ENCODE measurements around the gene PTPRR. TPM values are rescaled to one million over a fixed set of nuclear protein-coding genes. Genes with fewer than 3 reads are reported as not detected.

The PTPRR gene
- total RNA-seq, 1 donor from 2014 or later: not detected

GRCh38 chr12:70843363-70843762 is 77.2 kb downstream of the PTPRR start:
- H3K9me3 Mint-ChIP-seq (ENCODE audit: low read depth): no peaks in the 10 kb centered on the region
- no peaks in the 10 kb centered on the region for H3K36me3 Mint-ChIP-seq (ENCODE audit: low read depth)
- H3K27me3 Mint-ChIP-seq (ENCODE audit: low read depth): peaks cover 4% of the 10 kb centered on the region
- TF ChIP-seq CTCF (IDR thresholded peaks at IDR 0.05): no peak
- H3K4me1 Mint-ChIP-seq (ENCODE audit: low read depth): peaks cover 7% of the 10 kb centered on the region
- DNase-seq (ENCODE audit: low spot score): no peak
- no peak overlapping the region for H3K4me3 Mint-ChIP-seq (ENCODE audit: unreplicated experiment)
- H3K27ac Mint-ChIP-seq (ENCODE audit: unreplicated experiment): no peak overlapping the region

- Mint-ChIP-seq H3K4me3 (ENCODE audit: unreplicated experiment) (no peak overlapping the region), H3K9me3 (ENCODE audit: low read depth) (no peaks in the 10 kb centered on the region), H3K4me1 (ENCODE audit: low read depth) (peaks cover 7% of the 10 kb centered on the region), H3K27ac (ENCODE audit: unreplicated experiment) (no peak overlapping the region), H3K36me3 (ENCODE audit: low read depth) (no peaks in the 10 kb centered on the region), H3K27me3 (ENCODE audit: low read depth) (peaks cover 4% of the 10 kb centered on the region)
- no peak for TF ChIP-seq CTCF (IDR thresholded peaks at IDR 0.05)
- DNase-seq (ENCODE audit: low spot score): no peak
Measured at GRCh38 chr12:70842942-70843341, 77.6 kb downstream of the PTPRR start.

- no peaks in the 10 kb centered on the region for H3K9me3 Mint-ChIP-seq (ENCODE audit: low read depth)
- H3K36me3 Mint-ChIP-seq (ENCODE audit: low read depth): no peaks in the 10 kb centered on the region
- no peak for DNase-seq (ENCODE audit: low spot score)
- no peak overlapping the region for H3K4me3 Mint-ChIP-seq (ENCODE audit: unreplicated experiment)
- no peak for TF ChIP-seq CTCF (IDR thresholded peaks at IDR 0.05)
- H3K4me1 Mint-ChIP-seq (ENCODE audit: low read depth): peaks cover 7% of the 10 kb centered on the region
- H3K27me3 Mint-ChIP-seq (ENCODE audit: low read depth): peaks cover 6% of the 10 kb centered on the region
- H3K27ac Mint-ChIP-seq (ENCODE audit: unreplicated experiment): no peak overlapping the region
Measured at GRCh38 chr12:70842136-70842535, 78.4 kb downstream of the PTPRR start.

GRCh38 chr12:70840656-70841350 is 79.7 kb downstream of the PTPRR start:
- no peak overlapping the region for H3K4me3 Mint-ChIP-seq (ENCODE audit: unreplicated experiment)

GRCh38 chr12:70839544-70839943 is 81.0 kb downstream of the PTPRR start:
- no peaks in the 10 kb centered on the region for H3K9me3 Mint-ChIP-seq (ENCODE audit: low read depth)
- H3K27ac Mint-ChIP-seq (ENCODE audit: unreplicated experiment): no peak overlapping the region
- peaks cover 11% of the 10 kb centered on the region for H3K27me3 Mint-ChIP-seq (ENCODE audit: low read depth)
- peak; percentile 23 for TF ChIP-seq CTCF (IDR thresholded peaks at IDR 0.05)
- no peak for DNase-seq (ENCODE audit: low spot score)
- peaks cover 7% of the 10 kb centered on the region for H3K4me1 Mint-ChIP-seq (ENCODE audit: low read depth)
- no peak overlapping the region for H3K4me3 Mint-ChIP-seq (ENCODE audit: unreplicated experiment)
- H3K36me3 Mint-ChIP-seq (ENCODE audit: low read depth): no peaks in the 10 kb centered on the region

More at GRCh38 chr12:70840656-70841350, 79.7 kb downstream of the PTPRR start:
- DNase-seq (ENCODE audit: low spot score): no peak
- no peaks in the 10 kb centered on the region for H3K36me3 Mint-ChIP-seq (ENCODE audit: low read depth)
- no peak overlapping the region for H3K27ac Mint-ChIP-seq (ENCODE audit: unreplicated experiment)
- no peak for TF ChIP-seq CTCF (IDR thresholded peaks at IDR 0.05)
- no peaks in the 10 kb centered on the region for H3K9me3 Mint-ChIP-seq (ENCODE audit: low read depth)
- peaks cover 7% of the 10 kb centered on the region for H3K4me1 Mint-ChIP-seq (ENCODE audit: low read depth)
- H3K27me3 Mint-ChIP-seq (ENCODE audit: low read depth): peaks cover 13% of the 10 kb centered on the region

Data from chondrocyte (in vitro differentiated cells).